Natural killer cell treated with Interleukin-12 subunit alpha and Interleukin-12 subunit beta and Interleukin-15 and Interleukin-18, amount 100 ng/mL, for 72 hours (primary cell): ENCODE data around the gene ARMC9. TPM values are rescaled to one million over a fixed set of nuclear protein-coding genes. Genes with fewer than 3 reads are reported as not detected.

Experiments
- ATAC-seq, 2 donors: fragments of 150-1000 bp; cut with Tn5 transposase in 1 of 2; sonication (Bioruptor Pico), chemical (Tn5 transposase) in 1 of 2; 2 replicates each; pipeline ENCODE4 v1.10.0; 2021
- DNase-seq: peaks from one replicate; pipeline ENCODE4 v3.0.0; 2022; ENCODE audit warnings: low spot score
- H3K27ac Mint-ChIP-seq, 2 donors: 1 replicate in 1 of 2; 2 replicates in 1 of 2; pipeline ENCODE4 v1.8.0; 2022; ENCODE audit warnings: mixed read lengths in 2 of 2, mild to moderate bottlenecking in 1 of 2, moderate library complexity in 1 of 2
- H3K27me3 Mint-ChIP-seq, 2 donors: 1 replicate in 1 of 2; 2 replicates in 1 of 2; pipeline ENCODE4 v1.8.0; 2022; ENCODE audit warnings: mixed read lengths in 2 of 2
- H3K36me3 Mint-ChIP-seq: one replicate; pipeline ENCODE4 v1.8.0; 2022; ENCODE audit warnings: mixed read lengths
- H3K4me1 Mint-ChIP-seq, 2 donors: 1 replicate in 1 of 2; 2 replicates in 1 of 2; pipeline ENCODE4 v1.8.0; 2022; ENCODE audit warnings: low read depth in 2 of 2, mixed read lengths in 2 of 2, mild to moderate bottlenecking in 1 of 2
- H3K4me3 Mint-ChIP-seq: one replicate; pipeline ENCODE4 v1.8.0; 2022; ENCODE audit warnings: mixed read lengths
- H3K9me3 Mint-ChIP-seq: 2 replicates; pipeline ENCODE4 v1.8.0; 2022; ENCODE audit warnings: mixed read lengths
- total RNA-seq, 2 donors: library from RNA; stranded (reverse); gene quantifications; one replicate each; pipeline ENCODE4 v1.2.3, GENCODE V29; 2022

ARMC9 gene
- total RNA-seq, 2 donors from 2014 or later, result 2.5 to 4.8 TPM

DNA sequence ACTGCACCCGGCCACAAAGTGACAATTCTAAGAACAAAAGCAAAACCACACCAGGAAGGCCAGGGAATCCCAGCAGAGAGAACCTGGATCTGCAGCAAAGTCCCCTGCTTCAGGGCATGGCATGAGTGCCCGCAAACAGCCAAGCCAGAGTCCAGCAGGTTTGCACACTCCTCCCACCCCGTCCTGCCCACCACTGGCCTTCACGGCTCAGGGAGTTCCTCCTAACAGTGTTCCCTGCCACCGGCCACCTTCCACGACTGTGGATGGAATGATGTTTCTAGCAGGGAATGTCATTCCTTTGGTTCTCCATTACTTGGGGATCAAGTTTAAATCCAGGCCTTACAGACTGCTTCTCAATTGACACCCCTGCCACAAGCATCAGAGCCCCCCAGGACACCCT is 155.0 kb downstream of the ARMC9 start:
- H3K27ac Mint-ChIP-seq, result no peak overlapping the region
- DNase-seq, result peak; percentile 6
- no peak overlapping the region for H3K4me3 Mint-ChIP-seq
- H3K9me3 Mint-ChIP-seq, result no peaks in the 10 kb centered on the region
- no peaks in the 10 kb centered on the region for H3K36me3 Mint-ChIP-seq
- no peaks in the 10 kb centered on the region for H3K4me1 Mint-ChIP-seq
- H3K27me3 Mint-ChIP-seq, result no peaks in the 10 kb centered on the region
- ATAC-seq, result no peak

DNA sequence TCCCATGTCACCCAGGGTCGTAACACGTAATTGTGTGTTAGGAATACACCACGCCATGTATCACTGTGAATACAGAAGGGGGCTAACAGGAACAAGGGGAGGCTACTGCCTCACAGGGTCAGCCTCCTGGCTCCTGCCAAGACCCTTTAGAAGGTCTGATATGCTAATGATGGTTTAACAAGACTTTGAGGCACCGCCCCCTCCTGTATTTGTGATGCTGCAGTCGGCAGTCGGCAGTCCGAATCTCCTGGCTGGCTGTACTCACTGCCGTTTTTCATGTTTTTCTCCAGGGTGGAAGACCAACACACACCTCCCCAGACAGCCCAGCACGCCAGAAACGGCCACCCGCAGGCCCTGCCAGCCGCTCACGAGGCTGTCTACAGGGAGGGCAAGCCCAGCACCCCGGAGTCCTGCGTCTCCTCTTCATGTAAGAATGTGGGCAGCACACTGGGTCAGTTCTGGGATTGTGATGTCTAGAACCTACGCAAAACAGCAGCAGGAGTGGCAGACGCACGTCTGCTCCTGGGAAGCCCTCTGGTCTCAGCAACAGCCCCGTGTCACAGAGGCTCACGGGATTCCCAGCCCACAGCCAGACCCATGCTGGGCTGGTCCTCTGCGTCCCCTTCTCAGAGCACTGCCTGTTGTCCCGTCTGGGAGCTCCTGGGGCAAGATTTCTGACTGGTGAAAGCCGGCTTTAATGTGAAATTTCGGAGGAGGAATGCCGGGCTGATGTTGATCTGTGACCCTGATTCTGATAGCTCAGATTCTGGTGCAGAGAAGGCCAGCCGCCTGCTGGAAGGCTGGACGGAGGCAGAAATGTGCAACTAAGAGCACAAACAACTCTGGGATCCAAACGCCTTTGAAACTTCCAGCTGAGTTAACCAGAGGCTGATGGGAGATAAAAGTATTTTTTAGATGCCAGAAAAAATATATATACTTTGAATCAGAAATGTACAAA is 157.4 kb downstream of the ARMC9 start:
- Mint-ChIP-seq H3K27me3 (no peaks in the 10 kb centered on the region), H3K27ac (no peak overlapping the region), H3K4me1 (peaks cover 0 to 6% of the 10 kb centered on the region in 2 donors), H3K36me3 (no peaks in the 10 kb centered on the region), H3K9me3 (no peaks in the 10 kb centered on the region), H3K4me3 (no peak overlapping the region)
- peak; percentile 34 for DNase-seq
- no peak for ATAC-seq

DNA sequence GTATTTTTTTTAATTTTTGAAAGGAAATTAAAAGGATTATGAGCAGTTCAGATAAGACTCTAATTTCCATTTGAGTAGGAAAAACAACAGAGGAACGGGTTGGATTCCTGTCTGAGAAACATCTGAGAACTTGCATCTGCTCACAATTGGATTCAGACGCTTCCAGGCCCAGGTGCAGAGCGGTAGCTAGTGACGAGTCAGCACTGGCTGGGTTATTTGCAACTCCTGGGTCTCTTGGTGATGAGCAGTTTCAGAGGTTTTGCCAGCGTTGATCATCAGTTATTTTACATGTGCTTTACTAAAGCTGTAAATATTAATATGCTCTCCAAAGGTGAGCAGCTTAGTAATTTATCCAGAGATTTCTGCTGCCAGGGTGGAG is 158.0 kb downstream of the ARMC9 start:
- ATAC-seq (no peak), DNase-seq (peak; percentile 18)
- H3K4me3 Mint-ChIP-seq, result no peak overlapping the region
- no peaks in the 10 kb centered on the region for H3K9me3 Mint-ChIP-seq
- no peaks in the 10 kb centered on the region for H3K36me3 Mint-ChIP-seq
- peaks cover 1 to 10% of the 10 kb centered on the region in 2 donors for H3K4me1 Mint-ChIP-seq
- H3K27me3 Mint-ChIP-seq, result no peaks in the 10 kb centered on the region
- no peak overlapping the region for H3K27ac Mint-ChIP-seq

DNA sequence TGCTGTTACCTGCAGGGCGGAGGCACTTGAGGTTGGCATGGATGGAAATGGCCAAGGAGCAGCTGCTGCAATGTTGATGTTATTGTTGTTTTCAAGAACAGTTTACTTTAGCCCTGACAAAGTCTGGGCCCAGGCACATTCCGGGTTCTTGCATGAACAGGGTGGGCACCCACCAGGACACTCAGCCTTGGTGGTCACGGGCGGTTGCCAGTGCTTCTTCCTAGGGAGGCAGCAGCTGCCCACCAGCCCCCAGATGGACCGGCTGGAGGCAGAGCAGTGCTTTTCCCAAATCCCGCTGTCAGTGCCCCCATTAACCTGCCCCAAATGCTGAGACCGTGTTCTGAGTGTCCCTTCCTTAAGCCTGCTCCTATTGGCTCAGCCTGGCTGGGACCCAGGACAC is 158.6 kb downstream of the ARMC9 start:
- no peak overlapping the region for H3K4me3 Mint-ChIP-seq
- H3K9me3 Mint-ChIP-seq, result no peaks in the 10 kb centered on the region
- H3K27ac Mint-ChIP-seq, result no peak overlapping the region
- H3K27me3 Mint-ChIP-seq, result no peaks in the 10 kb centered on the region
- DNase-seq (peak; percentile 44), ATAC-seq (no peak)
- H3K36me3 Mint-ChIP-seq, result no peaks in the 10 kb centered on the region
- H3K4me1 Mint-ChIP-seq, result peaks cover 7 to 16% of the 10 kb centered on the region in 2 donors

DNA sequence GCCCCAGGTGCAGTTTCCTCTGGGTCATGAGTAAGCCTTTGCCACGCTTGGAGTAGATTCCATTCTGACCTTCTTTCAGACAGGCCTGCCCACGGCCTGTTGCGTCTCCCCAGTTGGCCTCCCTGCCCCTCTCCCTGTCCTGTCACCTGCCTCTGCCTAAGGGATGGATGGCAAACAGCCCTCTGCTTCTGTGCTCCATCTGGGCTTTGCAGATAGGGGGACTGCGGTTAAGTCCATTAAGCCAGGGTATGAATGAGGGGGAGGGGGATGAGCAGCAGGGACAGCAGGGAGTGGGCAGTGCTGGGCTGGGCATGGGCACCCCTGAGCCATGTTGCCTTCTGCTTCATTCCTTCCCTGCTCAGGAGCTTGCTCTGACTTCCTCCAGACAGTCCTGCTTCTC is 159.5 kb downstream of the ARMC9 start:
- Mint-ChIP-seq H3K36me3 (no peaks in the 10 kb centered on the region), H3K9me3 (no peaks in the 10 kb centered on the region), H3K27ac (peak overlapping the region in 1 of 2 donors; percentile 30), H3K27me3 (no peaks in the 10 kb centered on the region), H3K4me1 (peaks cover 16 to 24% of the 10 kb centered on the region in 2 donors), H3K4me3 (no peak overlapping the region)
- DNase-seq (peak; percentile 26), ATAC-seq (no peak)

DNA sequence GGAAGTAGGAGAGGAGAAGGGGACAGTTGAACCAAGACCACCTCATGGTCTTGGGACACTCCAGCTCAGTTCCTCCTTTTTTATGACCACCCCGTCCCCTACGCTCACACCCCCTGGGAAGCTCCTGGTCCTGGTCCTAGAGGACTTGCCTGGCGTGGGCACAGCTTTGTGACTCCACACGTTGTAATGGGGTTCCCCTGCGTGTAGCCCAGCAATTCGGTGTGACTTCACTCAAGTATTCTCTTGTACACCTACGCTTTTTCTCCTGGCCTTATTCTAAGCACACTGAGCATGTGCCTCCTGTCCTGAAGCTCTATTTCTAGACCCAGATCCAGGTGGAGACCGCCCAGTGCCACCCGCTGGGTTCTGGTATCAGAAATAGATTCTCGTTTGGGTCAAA is 161.0 kb downstream of the ARMC9 start:
- DNase-seq (peak; percentile 18), ATAC-seq (no peak)
- Mint-ChIP-seq H3K4me3 (no peak overlapping the region), H3K27me3 (no peaks in the 10 kb centered on the region), H3K36me3 (no peaks in the 10 kb centered on the region), H3K4me1 (peaks cover 22 to 27% of the 10 kb centered on the region in 2 donors), H3K9me3 (no peaks in the 10 kb centered on the region), H3K27ac (peak overlapping the region in 1 of 2 donors; percentile 65)

DNA sequence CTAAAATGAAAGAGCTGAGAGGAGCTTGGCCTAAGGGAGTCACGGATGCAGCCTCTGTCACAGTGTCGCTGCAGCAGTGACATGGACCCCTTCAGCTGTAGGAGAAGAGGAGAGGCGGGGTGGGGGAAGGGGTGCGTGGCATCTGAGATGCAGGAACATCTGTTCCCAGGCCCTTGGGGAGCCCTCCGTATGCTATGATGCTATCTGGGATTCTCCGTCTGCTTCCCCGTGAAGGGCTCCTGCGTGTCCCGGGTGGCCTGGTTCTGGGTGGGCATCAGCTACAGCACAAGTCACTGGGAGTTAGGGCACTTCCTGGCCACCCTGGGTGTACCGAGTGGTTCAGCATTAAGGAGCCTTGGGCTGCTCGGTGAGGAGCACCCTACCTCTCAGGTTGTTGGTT is 161.5 kb downstream of the ARMC9 start:
- Mint-ChIP-seq H3K36me3 (no peaks in the 10 kb centered on the region), H3K4me1 (peaks cover 27 to 29% of the 10 kb centered on the region in 2 donors), H3K27me3 (no peaks in the 10 kb centered on the region), H3K4me3 (no peak overlapping the region), H3K9me3 (no peaks in the 10 kb centered on the region), H3K27ac (peak overlapping the region in 1 of 2 donors; percentile 65)
- ATAC-seq (no peak), DNase-seq (peak; percentile 55)

DNA sequence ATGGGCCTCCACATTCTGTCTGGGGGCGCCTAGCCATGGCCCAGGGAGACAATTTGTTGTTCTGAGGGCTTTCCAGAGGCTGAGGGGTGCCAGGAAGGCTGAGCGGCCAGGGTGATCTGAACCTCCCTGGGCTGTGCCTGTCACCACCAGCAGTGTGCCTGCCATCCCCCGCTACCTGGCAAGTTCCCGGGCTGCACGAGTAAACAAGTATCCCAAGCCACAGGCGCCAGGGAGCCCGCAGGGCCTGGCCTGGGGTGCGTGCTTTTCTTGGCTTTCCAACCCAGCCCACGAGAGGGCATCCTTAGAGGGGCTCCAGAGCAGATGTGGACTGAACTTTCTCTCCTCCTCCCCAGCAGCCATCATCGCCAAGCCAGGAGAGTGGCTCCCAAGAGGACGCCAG is 162.0 kb downstream of the ARMC9 start:
- no peaks in the 10 kb centered on the region for H3K36me3 Mint-ChIP-seq
- no peak for ATAC-seq
- H3K27ac Mint-ChIP-seq, result peak overlapping the region; percentile 94 to 99
- H3K9me3 Mint-ChIP-seq, result no peaks in the 10 kb centered on the region
- H3K27me3 Mint-ChIP-seq, result no peaks in the 10 kb centered on the region
- DNase-seq, result no peak
- H3K4me3 Mint-ChIP-seq, result no peak overlapping the region
- peaks cover 31 to 32% of the 10 kb centered on the region in 2 donors for H3K4me1 Mint-ChIP-seq

DNA sequence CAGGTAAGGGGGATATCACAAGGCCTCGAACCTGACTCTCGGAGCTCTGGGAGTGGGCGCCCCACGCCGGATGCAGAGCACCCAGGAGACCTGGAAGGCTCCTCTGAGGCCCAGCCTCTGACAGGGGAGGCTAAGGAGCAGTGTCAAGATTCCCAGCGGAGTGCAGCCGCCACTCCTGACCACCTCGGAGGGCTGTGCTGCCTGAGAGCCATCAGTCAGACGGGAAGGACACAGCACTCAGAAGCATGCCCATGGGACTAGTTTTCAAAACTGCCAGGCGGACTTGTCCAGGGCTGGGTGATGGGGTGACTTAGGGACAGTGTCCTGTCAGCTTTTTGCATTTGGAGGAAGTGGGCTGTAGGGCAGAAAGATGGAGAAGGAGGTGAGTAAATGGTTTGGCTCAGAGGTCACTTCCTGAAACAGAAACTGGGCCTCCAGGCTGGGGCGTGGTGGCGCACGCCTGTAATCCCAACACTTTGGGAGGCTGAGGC is 162.5 kb downstream of the ARMC9 start:
- DNase-seq (peak; percentile 16), ATAC-seq (no peak)
- Mint-ChIP-seq H3K4me3 (peak overlapping the region; percentile 62), H3K27me3 (no peaks in the 10 kb centered on the region), H3K4me1 (peaks cover 31 to 32% of the 10 kb centered on the region in 2 donors), H3K9me3 (no peaks in the 10 kb centered on the region), H3K27ac (peak overlapping the region; percentile 94 to 99), H3K36me3 (no peaks in the 10 kb centered on the region)

DNA sequence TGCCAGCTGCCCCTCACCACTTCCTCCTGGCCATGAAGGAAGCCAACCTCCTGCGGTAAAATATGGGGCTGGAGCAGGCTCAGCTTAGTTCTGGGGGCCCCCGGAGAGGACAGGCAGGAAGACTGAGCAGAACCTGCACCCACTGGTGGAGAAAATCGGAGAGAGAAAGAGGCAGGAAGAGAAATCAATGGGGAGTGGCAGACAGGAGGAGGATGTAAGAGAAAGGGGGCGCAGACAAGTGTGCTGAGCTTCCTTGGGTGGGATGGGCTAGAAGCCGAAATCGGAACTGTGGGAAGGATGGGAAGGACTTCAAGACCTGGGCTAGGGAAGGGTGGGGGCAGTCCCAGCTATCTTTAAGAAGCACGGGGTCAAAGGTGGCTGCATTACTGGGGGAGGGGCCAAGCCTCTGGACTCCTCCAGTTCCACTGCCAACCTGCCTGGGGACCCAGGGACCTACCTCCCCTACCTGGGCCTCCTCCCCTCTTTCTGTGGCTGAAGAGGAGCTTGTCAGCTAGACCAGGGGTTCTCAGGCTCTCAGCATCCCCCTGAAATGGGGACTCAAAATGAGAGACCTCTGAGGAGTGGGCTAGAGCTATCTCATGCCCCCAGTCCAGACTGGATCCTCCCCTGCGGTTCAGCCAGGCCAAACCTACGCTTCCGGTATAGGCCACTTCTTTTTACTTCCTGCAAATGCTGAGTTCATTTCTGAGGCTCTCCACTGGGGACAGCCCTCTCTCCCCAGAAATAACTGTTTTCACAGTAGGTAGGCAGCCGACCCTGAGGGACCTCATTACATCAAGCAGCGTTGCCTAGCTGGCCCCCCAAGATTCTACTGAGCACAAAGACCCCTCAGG is 163.5 kb downstream of the ARMC9 start:
- H3K4me3 Mint-ChIP-seq, result peak overlapping the region; percentile 69
- no peaks in the 10 kb centered on the region for H3K27me3 Mint-ChIP-seq
- ATAC-seq (peak; percentile 87 to 93), DNase-seq (peak; percentile 80)
- no peaks in the 10 kb centered on the region for H3K36me3 Mint-ChIP-seq
- H3K27ac Mint-ChIP-seq, result peak overlapping the region; percentile 94 to 99
- H3K4me1 Mint-ChIP-seq, result peaks cover 31 to 32% of the 10 kb centered on the region in 2 donors
- no peaks in the 10 kb centered on the region for H3K9me3 Mint-ChIP-seq

DNA sequence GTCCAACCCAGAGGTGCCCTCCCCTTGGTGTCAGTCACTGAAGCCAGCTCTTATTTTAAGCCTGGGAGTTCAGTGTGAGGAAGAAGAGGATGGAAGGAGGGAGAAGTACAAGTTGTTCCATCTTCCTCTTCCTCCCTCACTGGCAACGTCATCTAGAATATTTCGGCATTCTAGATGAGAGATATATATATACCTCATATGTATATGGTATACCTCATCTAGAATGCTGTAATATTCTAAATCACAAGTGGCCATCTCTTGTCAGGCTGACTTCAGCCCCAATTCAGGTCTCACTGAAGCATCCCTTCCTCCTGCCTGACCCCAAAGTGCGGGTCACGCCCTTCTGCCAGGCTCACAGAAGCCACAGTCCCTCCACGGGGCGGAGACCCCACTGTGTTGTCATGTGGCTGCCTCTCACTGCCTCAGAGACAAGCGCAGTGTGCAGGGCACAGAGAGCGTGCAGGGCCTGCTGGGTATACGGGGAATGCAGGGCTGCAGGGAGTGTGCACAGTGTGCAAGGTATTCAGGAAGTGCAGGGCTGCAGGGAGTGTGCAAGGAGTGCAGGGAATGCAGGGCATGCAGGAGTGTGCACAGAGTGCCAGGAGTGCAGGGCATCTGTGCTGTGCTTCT is 164.2 kb downstream of the ARMC9 start:
- peak overlapping the region; percentile 94 to 99 for H3K27ac Mint-ChIP-seq
- no peaks in the 10 kb centered on the region for H3K27me3 Mint-ChIP-seq
- no peaks in the 10 kb centered on the region for H3K9me3 Mint-ChIP-seq
- no peaks in the 10 kb centered on the region for H3K36me3 Mint-ChIP-seq
- H3K4me3 Mint-ChIP-seq, result peak overlapping the region; percentile 69
- DNase-seq (peak; percentile 55), ATAC-seq (peak; percentile 30 to 48)
- peaks cover 31 to 32% of the 10 kb centered on the region in 2 donors for H3K4me1 Mint-ChIP-seq

DNA sequence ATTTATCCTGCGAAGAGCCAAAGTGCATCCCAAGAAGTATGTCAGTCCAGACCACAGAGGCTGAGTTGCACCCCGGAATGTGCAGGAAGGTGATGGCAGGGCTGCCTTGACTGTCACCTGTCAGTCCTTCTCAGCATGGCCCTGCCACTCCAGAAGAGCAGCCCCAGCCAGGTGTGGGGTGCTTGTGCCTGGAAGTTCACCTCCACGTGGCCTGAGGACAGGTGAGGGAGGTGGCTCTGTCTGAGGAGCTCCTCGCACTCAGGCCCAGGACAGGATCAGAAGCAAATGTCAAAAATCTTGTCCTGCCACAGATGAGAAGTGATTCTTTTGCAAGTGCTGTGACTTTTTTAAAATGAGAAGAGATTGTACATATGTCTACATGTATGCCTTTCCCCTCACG is 165.6 kb downstream of the ARMC9 start:
- Mint-ChIP-seq H3K27me3 (no peaks in the 10 kb centered on the region), H3K4me1 (peaks cover 31 to 32% of the 10 kb centered on the region in 2 donors), H3K4me3 (no peak overlapping the region), H3K9me3 (no peaks in the 10 kb centered on the region), H3K27ac (peak overlapping the region in 1 of 2 donors; percentile 68), H3K36me3 (no peaks in the 10 kb centered on the region)
- DNase-seq (no peak), ATAC-seq (no peak)
